Testis (tissue), 3 donors: Measurements from ENCODE around the gene CORIN. TPM values are rescaled to one million over a fixed set of nuclear protein-coding genes. Genes with fewer than 3 reads are reported as not detected.

ENCODE experiments used
- DNase-seq: peaks from one replicate; pipeline ENCODE4 v3.0.0-alpha.2; 2019
- H3K27ac ChIP-seq, 2 donors: fragments of 200-600 bp; sonication (generic); one replicate each; pipeline ENCODE4 v1.5.1; 2019
- H3K27me3 ChIP-seq: fragments of 200-600 bp; sonication (generic); one replicate; pipeline ENCODE4 v1.5.1; 2019
- H3K36me3 ChIP-seq: fragments of 200-600 bp; sonication (generic); one replicate; pipeline ENCODE4 v1.5.1; 2017; ENCODE audit warnings: low read depth; ENCODE audit errors: missing control alignments
- H3K4me1 ChIP-seq: fragments of 200-600 bp; sonication (generic); one replicate; pipeline ENCODE4 v1.5.1; 2019
- H3K4me3 ChIP-seq, 2 donors: fragments of 200-600 bp; sonication (generic); one replicate each; pipeline ENCODE4 v1.5.1; 2017 to 2019
- H3K9me3 ChIP-seq: fragments of 200-600 bp; sonication (generic); one replicate; pipeline ENCODE4 v1.5.1; 2017
- POLR2A ChIP-seq: fragments of 450-650 bp; IDR thresholded peaks from one replicate; pipeline ENCODE4 v1.6.1; 2017; ENCODE audit warnings: antibody characterized with exemption, mild to moderate bottlenecking, moderate library complexity
- WGBS, 2 donors: methylation state at CpG; one replicate each; pipeline ENCODE4 v1.1.5; 2018; 5-methylcytosine and 5-hydroxymethylcytosine counted together
- intact Hi-C: fragments of 100-400 bp; cut with DNase I; formaldehyde crosslinking; loops from one replicate; pipeline ENCODE4 v1.15.1; 2023; ENCODE audit warnings: low total_unique reads
- polyA plus RNA-seq: library from polyadenylated mRNA; stranded (reverse); fragments of 350-450 nt; fragmentation: Illumina TruSeq; extraction: RNeasy Lipid Tissue Mini Kit (QIAGEN cat#74804); gene quantifications from one replicate; pipeline ENCODE4 v1.2.3, GENCODE V29; 2014; ENCODE audit warnings: low read depth, low replicate concordance; ENCODE audit not compliant: insufficient read depth
- total RNA-seq, 2 donors: library from RNA; depleted of rRNA; stranded (reverse); fragments of >200 nt; gene quantifications; one replicate each; pipeline ENCODE4 v1.2.3, GENCODE V29; 2016
- TF ChIP-seq, protein P1 (sequence below), 3 experiments: fragments of 450-650 bp in 2 of 3; fragments of 200-600 bp in 1 of 3; sonication (generic) in 1 of 3; IDR thresholded peaks; one replicate each; pipeline ENCODE4 v1.5.1; 2016 to 2019; ENCODE audit warnings: antibody characterized with exemption in 3 of 3, mild to moderate bottlenecking in 2 of 3, moderate library complexity in 1 of 3

Gene CORIN
- total and polyA plus RNA-seq, 3 donors from 2014 or later = 4.6 to 6.1 (median 4.7) TPM

DNA sequence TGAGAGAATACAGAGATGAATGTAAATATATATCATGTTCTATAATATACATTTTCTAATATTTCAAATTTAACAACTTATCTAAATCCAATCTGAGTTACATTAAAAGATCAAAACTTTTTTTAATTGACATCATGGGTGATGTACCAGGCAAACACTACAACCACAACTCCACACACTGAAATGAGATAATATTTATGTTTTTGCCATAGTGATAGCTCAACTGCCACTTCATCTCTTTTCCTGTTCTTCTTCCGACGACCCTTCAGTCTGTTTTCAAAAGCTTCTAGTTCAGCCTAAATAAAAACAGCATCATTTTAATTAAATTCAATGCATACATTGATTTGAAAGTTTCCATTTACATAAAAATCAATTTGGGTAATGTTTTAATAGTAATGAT, 10.2 kb upstream of the CORIN start:
- no peaks in the 10 kb centered on the region for H3K9me3 ChIP-seq
- H3K27ac ChIP-seq = no peak overlapping the region
- no peaks in the 10 kb centered on the region for H3K36me3 ChIP-seq
- no peak overlapping the region for H3K4me3 ChIP-seq
- intact Hi-C loops = no loop called here
- no peaks in the 10 kb centered on the region for H3K4me1 ChIP-seq
- 83 to 93% methylated on average over 2 of the region's 2 CpGs for WGBS, 2 donors
- no peak for TF ChIP-seq POLR2A
- TF ChIP-seq, protein P1, sequence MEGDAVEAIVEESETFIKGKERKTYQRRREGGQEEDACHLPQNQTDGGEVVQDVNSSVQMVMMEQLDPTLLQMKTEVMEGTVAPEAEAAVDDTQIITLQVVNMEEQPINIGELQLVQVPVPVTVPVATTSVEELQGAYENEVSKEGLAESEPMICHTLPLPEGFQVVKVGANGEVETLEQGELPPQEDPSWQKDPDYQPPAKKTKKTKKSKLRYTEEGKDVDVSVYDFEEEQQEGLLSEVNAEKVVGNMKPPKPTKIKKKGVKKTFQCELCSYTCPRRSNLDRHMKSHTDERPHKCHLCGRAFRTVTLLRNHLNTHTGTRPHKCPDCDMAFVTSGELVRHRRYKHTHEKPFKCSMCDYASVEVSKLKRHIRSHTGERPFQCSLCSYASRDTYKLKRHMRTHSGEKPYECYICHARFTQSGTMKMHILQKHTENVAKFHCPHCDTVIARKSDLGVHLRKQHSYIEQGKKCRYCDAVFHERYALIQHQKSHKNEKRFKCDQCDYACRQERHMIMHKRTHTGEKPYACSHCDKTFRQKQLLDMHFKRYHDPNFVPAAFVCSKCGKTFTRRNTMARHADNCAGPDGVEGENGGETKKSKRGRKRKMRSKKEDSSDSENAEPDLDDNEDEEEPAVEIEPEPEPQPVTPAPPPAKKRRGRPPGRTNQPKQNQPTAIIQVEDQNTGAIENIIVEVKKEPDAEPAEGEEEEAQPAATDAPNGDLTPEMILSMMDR (IDR thresholded peaks at IDR 0.05) = no peak
- DNase-seq = no peak
- H3K27me3 ChIP-seq = no peaks in the 10 kb centered on the region

GRCh38 chr4:47842985-47843384, 5.1 kb upstream of the CORIN start:
- H3K27ac ChIP-seq = no peak overlapping the region
- TF ChIP-seq POLR2A = no peak
- TF ChIP-seq, protein P1 (IDR thresholded peaks at IDR 0.05) = no peak
- intact Hi-C loops = no loop called here
- H3K9me3 ChIP-seq = no peaks in the 10 kb centered on the region
- no peaks in the 10 kb centered on the region for H3K4me1 ChIP-seq
- H3K4me3 ChIP-seq = no peak overlapping the region
- H3K36me3 ChIP-seq = no peaks in the 10 kb centered on the region
- DNase-seq = no peak
- H3K27me3 ChIP-seq = no peaks in the 10 kb centered on the region

DNA sequence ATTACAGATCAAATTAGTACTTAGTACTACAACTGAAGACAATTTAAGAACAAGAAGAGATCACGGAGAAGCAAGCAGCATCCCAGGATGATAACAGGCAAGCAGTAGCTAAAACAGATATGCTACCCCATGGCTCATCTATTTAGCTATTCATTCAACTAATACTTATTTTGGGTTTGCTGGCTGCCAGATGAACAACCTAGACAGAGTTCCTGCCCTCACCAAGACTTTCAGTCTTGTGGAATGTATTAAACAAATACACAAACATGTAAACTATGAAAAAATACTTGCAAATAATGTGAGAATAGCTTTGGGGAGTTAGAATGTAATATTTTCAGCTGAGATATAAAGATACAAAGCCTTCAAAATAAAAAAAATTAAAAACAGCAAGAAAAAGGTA, 2.4 kb upstream of the CORIN start:
- no peak for DNase-seq
- no peak overlapping the region for H3K27ac ChIP-seq
- intact Hi-C loops = no loop called here
- H3K36me3 ChIP-seq = no peaks in the 10 kb centered on the region
- TF ChIP-seq POLR2A = no peak
- TF ChIP-seq, protein P1 (IDR thresholded peaks at IDR 0.05) = no peak
- no peaks in the 10 kb centered on the region for H3K9me3 ChIP-seq
- H3K27me3 ChIP-seq = no peaks in the 10 kb centered on the region
- H3K4me3 ChIP-seq = no peak overlapping the region
- peaks cover 15% of the 10 kb centered on the region for H3K4me1 ChIP-seq
- WGBS, 2 donors = 89 to 100% methylated on average over 1 of the region's 1 CpG

- Histone ChIP-seq H3K4me1 (peaks cover 15% of the 10 kb centered on the region), H3K27ac (no peak overlapping the region), H3K9me3 (no peaks in the 10 kb centered on the region), H3K36me3 (no peaks in the 10 kb centered on the region), H3K4me3 (no peak overlapping the region), H3K27me3 (no peaks in the 10 kb centered on the region)
- 56 to 69% methylated on average over 5 of the region's 5 CpGs for WGBS, 2 donors
- TF ChIP-seq, protein P1 (IDR thresholded peaks at IDR 0.05) = no peak
- no peak for TF ChIP-seq POLR2A
- intact Hi-C loops = no loop called here
- DNase-seq = peak; percentile 29
Measured at GRCh38 chr4:47839259-47839658, 1.4 kb upstream of the CORIN start.

DNA sequence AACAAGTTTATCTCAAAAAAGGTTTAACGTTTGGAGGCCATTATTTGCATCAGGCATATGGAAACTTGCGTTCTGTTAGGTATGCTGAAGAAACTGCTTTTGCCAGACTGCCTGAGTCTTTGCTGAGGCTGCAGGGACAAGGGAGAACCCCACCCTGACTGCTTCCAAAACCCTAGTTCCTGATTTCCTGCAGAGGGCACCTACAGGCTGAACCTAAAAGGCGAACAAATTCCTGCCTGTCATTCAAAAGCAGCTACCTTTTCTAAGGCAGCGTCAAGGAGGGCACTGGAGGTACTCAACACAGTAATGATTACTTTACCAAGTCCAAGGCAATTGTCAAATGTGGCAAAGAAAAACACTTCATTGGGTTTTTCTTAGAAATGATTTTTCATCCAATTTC, 578 bp upstream of the CORIN start:
- no peak for DNase-seq
- Histone ChIP-seq H3K4me3 (no peak overlapping the region), H3K27ac (no peak overlapping the region), H3K36me3 (no peaks in the 10 kb centered on the region), H3K27me3 (no peaks in the 10 kb centered on the region), H3K9me3 (no peaks in the 10 kb centered on the region), H3K4me1 (peaks cover 15% of the 10 kb centered on the region)
- WGBS, 2 donors = 47 to 59% methylated on average over 4 of the region's 4 CpGs
- intact Hi-C loops = no loop called here
- TF ChIP-seq, protein P1 (IDR thresholded peaks at IDR 0.05) = no peak
